Measurements from ENCODE around the gene BRDT.
"Not testable (repeated sequence)": the region's sequence is repeated elsewhere in the genome, so short reads cannot be mapped to it uniquely, and the experiment has no call there.

The BRDT gene

DNA sequence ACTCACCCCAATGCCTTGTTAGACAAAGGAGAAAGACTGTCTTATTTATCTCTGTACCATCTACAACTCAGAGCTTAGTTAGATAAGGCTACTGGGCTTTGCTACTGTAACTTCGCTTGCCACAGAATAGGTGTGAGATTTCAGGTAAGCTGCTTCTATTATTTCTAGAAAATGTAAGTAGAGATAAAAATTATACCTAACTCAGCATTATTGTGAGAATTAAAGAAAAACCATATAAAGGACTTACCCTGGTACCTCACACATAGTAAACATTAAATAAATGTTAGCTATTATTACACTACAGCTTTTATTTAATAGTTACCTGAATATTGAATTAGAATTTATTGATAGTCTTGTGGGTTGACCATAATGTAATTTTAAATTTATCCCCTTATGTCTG lies 44.1 kb downstream of the BRDT start:
- no peak for DNase-seq

DNA sequence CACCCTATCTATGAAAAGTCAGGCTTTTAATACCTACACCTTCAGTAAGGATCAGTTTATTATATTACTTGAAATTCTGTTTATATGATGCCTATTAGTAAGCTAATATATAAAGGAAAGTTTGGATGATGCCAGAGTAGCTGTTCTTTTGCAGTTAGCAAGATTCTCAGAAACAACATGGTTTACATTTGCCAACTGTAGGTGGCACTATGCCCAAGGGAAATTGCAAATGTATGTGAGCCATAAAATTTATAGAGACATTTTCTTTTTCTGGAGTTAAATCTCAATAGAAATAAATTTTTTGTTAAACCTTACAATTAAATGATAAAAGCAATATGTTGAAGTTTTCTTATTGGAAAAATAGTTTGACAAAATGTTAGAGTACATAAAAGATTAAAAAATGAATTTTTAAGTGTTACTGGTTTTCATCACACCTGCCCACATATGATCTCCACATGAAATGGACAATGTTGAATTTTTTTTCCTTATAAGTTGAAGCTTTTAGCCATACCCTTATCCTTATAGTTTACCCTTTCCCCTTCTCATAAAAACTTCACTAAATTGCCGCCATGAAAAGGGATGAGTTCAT lies 48.5 kb downstream of the BRDT start:
- peak; percentile 1 for DNase-seq

DNA sequence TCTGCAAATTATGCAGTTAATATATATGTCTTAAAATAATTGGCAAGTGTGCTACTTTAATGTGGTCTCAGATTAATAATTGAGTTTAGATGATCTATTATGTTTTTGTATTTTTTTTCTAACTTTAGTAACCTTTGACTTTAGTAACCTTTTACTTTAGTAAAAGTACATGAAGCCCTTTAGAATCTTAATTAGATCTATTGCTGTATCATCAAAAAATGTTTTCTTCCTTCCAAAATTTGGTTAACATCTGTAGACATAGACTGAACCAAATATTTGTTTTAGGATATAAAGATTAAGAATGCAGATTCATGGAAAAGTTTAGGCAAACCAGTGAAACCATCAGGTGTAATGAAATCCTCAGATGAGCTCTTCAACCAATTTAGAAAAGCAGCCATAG lies 54.9 kb downstream of the BRDT start:
- no peak for DNase-seq

DNA sequence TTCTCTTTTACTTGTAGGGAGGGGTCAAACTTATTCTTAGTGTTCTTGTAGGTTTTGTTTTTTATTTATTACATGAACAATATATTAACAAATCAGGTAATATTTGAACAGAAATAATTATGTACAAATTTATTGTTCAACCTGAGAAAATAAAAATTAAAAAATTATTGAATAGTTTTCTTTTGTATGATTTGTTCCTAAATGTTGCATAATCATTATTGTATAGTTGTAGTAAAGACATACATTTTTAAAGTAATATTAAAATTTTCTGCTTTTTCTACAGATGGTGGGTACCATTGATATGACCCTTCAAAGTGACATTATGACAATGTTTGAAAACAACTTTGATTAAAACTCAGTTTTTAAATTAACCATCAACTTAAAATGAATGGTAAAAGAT lies 64.7 kb downstream of the BRDT start:
- DNase-seq = no peak

DNA sequence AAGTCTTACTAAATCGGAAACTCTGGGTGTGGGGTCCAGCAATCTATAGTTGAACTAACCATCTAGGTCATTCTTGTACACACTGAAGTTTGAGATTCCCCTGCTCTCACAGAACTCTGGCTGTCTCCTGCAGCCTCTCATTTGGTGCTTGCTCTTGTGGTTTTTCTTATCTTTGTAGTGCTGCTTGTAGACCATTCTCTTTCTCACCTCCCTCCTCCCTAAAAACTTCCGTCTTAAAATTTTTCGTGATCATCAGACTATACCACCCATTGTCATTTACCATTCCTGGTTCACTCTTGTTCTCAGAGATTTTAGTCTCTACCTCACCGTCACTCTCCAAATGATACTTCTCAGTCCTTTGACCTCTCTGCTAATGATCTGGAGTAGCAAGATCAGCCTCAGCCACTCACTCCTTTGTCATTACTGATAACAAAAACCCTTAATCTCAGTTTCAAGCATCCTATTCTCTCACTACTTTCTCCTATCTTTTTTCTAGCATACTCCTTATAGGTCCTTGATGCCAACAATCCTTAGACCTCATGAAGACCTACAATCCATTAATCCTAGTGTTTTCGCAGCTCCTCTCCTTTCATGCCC lies 67.6 kb downstream of the BRDT start:
- no peak for DNase-seq

DNA sequence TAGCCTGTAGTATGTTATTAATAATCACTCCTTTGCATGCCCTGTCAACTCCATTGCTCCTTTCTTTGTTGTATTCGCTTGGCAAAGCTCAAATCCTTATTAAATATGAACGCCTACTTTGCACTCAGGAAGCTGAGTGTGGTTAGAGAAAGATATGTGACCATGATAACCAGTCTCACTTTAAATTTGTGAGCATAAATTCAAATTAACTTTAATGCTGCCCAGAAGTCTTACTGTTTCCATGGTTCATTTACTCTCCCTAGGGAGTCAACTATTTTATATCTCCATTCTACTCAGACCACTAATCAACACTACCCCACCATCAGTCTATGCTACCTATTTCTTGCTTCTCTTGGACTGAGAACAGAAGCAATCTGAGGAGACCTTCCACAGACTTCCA lies 68.5 kb downstream of the BRDT start:
- DNase-seq = no peak

DNA sequence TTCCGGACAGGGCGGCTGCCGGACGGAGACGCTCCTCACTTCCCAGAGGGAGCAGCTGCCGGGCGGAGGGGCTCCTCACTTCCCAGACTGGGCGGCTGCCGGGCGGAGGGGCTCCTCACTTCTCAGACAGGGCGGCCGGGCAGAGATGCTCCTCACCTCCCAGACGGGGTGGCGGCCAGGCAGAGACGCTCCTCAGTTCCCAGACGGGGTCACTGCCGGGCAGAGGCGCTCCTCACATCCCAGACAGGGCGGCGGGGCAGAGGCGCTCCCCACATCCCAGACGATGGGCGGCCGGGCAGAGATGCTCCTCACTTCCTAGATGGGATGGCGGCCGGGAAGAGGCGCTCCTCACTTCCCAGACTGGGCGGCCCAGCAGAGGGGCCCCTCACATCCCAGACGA lies 76.8 kb downstream of the BRDT start:
- not testable (repeated sequence) for DNase-seq

DNA sequence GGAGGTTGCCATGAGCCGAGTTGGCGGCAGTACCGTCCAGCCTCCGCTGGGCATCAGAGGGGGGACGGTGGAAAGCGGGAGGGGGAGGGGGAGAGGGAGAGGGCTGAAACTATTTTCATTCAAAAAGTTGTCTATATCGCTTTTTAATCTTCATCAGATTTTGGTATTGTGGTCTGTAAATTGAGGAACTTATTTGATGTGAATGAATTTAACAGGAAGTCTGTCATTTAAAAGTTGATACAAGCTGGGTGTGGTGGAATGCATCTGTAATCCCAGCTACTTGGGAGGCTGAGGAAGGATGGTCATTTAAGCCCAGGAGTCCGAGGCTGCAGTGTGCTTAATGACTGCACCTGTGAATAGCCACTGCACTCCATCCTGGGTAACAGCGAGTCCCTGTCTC lies 77.6 kb downstream of the BRDT start:
- no peak for DNase-seq

DNA sequence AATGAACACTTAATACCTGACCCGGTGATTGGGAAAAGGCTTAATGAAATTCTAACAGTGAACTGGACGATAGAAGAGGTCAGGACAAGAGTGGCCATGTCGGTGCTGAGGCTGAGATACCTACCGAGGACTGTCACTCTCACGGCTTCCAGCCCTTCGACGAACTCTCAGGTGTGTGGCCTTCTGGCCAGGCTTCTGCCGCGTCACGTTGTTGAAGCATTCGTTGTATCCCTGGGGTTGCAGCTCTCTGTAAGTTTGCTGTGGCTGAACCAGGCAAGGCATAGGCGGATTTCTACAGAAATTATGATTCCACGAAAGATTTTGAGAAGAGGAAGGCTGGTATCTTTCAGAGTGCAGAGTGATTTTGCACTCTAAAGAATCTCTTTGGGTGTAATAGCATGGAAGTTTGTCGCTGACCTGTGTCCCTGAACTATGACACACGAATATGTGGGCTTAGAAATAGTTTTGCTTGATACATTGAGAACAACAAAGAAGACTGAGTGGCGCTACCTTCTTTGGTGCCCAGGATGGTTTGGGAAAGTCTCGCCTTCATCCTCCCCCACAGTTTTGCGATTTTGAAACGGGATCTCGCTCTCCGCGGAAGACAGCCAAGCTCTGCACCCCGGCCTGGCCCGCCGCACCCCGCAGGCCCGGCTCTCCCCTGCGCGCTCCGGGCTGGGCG lies 80.2 kb downstream of the BRDT start:
- DNase-seq = no peak

DNA sequence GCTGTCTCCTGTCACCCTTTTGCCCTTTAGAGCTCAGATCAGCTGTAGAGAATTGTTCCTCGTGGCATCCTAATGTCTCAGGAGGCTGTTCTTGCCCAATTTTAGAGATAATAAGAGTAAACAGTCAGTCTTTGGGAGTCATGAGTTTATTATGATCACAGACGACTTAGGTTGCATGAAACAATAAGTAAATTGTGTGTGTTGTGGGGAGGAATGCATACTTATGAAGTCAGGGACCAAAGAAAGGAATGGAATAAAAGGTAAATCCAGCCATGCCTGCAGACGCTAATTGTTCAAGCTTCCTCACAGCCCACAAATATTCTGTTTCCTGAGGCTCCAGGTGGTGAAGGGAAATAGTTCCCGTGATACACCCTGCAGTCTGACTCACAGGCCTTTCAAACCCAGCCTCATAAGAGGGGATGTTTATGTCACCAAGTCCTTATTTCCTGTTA lies 81.5 kb downstream of the BRDT start:
- no peak for DNase-seq

DNA sequence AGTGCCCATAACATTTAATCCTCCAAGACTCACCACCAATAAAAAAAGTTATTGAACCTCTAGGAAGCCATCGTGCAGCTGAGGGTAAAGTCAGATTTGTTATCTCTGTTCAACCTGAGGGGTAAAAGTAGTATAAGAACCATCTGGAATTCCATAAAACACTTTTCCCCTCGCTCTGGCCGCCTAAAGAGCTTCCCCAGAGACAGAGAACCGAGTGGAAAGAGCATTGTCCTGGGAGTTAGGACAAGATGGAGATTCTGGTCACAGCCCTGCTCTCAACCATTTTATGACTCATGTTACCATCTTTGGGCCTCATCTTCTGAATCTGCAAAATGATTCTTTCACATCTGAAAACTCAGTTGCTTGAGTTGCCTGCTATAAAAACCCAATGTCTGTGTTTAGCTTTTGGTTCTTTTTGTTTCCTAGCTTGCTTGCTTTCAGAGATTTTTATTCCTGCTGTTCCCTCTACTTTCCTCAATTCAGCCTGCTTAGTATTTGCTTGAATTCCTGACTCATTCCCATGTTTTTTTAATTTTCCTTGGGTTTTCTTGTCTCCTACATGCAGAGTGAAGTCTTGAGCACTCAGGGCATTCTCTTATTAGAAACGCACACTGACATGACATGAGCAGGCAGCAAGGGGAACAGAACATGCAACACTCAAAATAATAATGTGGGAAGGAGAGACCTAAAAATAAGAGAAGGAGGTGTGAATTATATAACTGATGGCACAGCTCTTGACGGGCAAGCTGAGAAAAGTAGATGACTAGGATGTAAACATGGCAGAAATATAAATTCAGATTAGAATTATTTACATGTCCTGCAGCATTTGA lies 82.3 kb downstream of the BRDT start:
- no peak for DNase-seq

DNA sequence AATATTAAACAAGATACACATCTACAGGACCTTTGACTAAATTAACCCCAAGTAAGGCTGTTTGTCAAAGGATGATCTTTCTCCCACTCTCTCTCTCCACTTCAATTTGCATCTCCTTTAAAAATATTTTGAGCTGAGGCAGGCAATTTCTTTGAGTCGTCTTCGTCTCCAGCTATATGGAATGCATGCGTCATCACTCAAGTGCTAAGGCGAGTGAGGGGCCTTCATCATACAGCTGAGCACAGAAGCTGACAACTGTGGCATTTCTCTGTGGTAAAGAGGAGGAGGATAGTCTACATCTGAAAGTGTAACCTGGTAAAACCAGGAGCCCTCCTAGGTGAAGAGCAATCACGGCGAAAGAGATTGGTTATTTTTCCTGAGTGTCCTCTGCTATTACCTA lies 88.2 kb downstream of the BRDT start:
- DNase-seq = no peak

DNA sequence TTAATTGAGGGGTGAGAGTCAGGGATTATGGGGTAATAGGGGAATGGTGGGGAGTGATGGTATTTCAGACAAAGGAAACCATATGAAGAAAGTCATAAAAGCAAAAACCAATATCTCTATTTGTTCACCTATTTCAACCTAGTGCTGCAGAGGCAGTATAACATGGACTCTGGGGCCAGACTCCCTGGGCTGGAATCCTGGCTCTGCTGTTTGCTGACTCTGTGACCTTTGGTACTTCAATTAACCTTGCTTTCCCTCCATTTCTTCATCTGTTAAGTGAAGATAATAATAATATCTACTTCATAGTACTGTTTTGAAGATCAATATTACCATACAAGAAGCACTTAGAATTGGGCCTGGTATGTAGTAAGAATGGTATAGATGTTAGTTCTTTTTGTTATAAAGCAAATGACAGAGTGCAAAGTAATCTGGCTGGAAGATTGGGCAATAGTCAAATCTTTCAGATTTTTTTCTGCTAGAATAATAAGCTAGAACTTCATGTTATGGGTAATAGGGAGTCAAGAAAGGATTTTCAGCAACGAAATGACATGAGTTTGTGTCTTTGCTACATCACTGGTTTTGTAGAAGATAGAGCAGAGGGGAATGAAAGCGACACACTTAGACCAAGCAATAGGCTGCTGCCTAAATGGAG lies 89.6 kb downstream of the BRDT start:
- no peak for DNase-seq

DNA sequence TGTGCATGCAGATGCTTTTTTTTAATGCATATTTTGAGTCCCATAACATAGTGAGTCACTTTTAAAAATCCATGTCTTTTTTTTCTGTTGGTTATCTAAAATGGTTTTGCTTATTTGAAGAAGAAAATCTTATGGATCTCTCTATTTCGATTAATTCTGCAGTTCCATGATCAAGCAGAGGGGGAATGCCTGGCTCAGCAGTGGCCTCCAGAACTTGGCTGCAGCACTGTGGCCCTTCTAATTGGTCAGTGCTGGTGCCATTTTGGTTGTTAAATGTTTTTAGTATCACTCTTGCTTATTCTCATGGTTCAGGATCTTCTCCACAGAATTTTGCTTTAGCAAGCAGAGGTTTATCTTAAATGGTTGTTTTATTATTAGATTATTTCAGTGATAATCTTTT lies 91.8 kb downstream of the BRDT start:
- no peak for DNase-seq

DNA sequence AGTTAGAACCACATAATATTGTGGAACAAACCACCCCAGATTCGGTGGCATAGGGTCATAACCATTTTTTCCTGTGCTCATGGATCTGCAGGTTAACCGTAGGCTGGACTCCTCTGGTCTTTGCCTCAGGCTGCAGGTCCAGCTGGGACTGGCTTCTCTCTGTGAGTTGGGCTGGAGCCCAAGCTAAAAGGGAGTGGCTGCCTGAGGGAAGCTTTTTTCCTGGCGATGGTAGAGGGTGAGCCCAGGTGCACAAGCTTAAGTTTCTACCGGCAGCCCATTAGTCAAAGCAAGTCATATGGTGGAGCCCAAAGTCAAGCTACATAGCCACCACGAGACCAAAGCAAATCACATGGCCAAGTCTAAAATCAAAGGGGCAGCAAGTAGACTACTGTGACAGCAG lies 94.4 kb downstream of the BRDT start:
- DNase-seq = no peak

DNA sequence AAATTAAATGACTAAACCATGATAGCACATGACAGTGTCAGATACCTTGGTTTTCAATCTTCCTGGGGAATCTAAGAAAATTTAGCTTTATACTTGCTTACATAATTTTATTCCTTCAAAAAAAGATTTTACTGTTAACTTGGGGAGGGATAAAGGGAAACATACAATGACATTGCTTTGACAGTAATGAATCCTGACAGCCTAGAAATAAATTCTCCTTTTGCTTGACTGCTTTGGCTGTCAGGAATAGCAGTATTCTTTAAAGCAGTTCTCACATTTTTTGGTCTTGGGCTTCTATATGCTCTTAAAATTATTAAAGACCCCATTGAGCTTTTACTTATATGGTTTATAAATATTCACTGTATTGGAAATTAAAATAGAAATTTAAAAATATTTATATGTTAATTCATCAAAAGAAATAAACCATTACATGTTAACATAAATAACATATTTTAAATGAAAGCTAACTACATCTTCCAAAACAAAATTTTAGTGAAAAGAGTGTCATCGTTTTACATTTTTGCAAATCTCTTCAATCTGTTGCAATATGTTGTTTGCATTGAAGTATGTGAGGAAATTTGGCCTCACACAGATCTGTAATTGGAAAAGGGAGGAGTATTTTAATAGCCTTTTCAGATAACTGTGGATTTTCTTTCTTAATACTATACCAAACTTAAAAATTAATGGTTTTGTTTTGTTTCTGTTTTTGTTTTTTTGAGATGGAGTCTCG lies 96.7 kb downstream of the BRDT start:
- no peak for DNase-seq

DNA sequence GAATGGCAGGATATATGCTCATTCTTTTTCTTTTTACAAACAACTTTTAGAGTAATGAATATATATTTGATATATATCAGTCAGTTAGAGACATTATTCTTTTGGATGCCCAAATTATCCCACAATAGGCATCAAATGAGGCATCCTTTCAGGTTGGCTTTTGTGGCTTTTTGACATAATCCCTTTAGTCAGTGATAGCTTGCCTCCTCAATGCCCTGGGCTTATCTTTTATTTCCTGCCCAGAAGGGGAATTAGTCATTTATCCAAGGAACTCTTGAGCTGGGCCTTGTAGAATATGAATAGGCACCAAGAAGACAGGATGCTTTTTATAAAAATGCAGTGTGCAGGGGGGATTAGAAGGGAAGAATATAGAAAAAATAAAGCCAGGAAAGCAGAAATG lies 102.7 kb downstream of the BRDT start:
- no peak for DNase-seq
